ENCODE measurements around the gene OTULIN.

Gene OTULIN

GRCh38 chr5:14630671-14631070, 33.8 kb upstream of the OTULIN start:
- TF ChIP-seq CTCF (IDR thresholded peaks at IDR 0.05; ENCODE audit: low read depth, low read length) (no peak), MAX (IDR thresholded peaks at IDR 0.05; ENCODE audit: low read depth, low read length) (no peak)
- H3K4me3 ChIP-seq (ENCODE audit: low read depth, low read length): no peak overlapping the region
- no peak for DNase-seq (ENCODE audit: low read depth)

- TF ChIP-seq MAX (IDR thresholded peaks at IDR 0.05; ENCODE audit: low read depth, low read length) (no peak), POLR2A (IDR thresholded peaks at IDR 0.05; ENCODE audit: extremely low read depth, insufficient read length) (no peak), CTCF (IDR thresholded peaks at IDR 0.05; ENCODE audit: low read depth, low read length) (no peak), MYC (IDR thresholded peaks at IDR 0.05; ENCODE audit: low read depth, low read length) (no peak)
- no peak overlapping the region for H3K4me3 ChIP-seq (ENCODE audit: low read depth, low read length)
Observed at GRCh38 chr5:14635656-14636055, 28.9 kb upstream of the OTULIN start.

GRCh38 chr5:14640765-14641164, 23.8 kb upstream of the OTULIN start:
- TF ChIP-seq MAX (IDR thresholded peaks at IDR 0.05; ENCODE audit: low read depth, low read length) (no peak), MYC (IDR thresholded peaks at IDR 0.05; ENCODE audit: low read depth, low read length) (no peak), CTCF (IDR thresholded peaks at IDR 0.05; ENCODE audit: low read depth, low read length) (no peak), POLR2A (IDR thresholded peaks at IDR 0.05; ENCODE audit: extremely low read depth, insufficient read length) (no peak)
- no peak overlapping the region for H3K4me3 ChIP-seq (ENCODE audit: low read depth, low read length)
- DNase-seq (ENCODE audit: low read depth): no peak

More at GRCh38 chr5:14635656-14636055, 28.9 kb upstream of the OTULIN start:
- no peak for DNase-seq (ENCODE audit: low read depth)

- no peak for DNase-seq (ENCODE audit: low read depth)
- TF ChIP-seq POLR2A (IDR thresholded peaks at IDR 0.05; ENCODE audit: extremely low read depth, insufficient read length) (no peak), MYC (IDR thresholded peaks at IDR 0.05; ENCODE audit: low read depth, low read length) (no peak), CTCF (IDR thresholded peaks at IDR 0.05; ENCODE audit: low read depth, low read length) (no peak), MAX (IDR thresholded peaks at IDR 0.05; ENCODE audit: low read depth, low read length) (no peak)
- H3K4me3 ChIP-seq (ENCODE audit: low read depth, low read length): no peak overlapping the region
Observed at GRCh38 chr5:14644623-14645237, 19.8 kb upstream of the OTULIN start.

- TF ChIP-seq MYC (IDR thresholded peaks at IDR 0.05; ENCODE audit: low read depth, low read length): no peak
- no peak for TF ChIP-seq POLR2A (IDR thresholded peaks at IDR 0.05; ENCODE audit: extremely low read depth, insufficient read length)
- no peak for TF ChIP-seq CTCF (IDR thresholded peaks at IDR 0.05; ENCODE audit: low read depth, low read length)
- TF ChIP-seq MAX (IDR thresholded peaks at IDR 0.05; ENCODE audit: low read depth, low read length): no peak
Observed at GRCh38 chr5:14650052-14650451, 14.5 kb upstream of the OTULIN start.

More at GRCh38 chr5:14650052-14650451, 14.5 kb upstream of the OTULIN start:
- no peak for DNase-seq (ENCODE audit: low read depth)
- H3K4me3 ChIP-seq (ENCODE audit: low read depth, low read length): no peak overlapping the region
